ENCODE results near the gene CENPA.
"Not testable (repeated sequence)": the region's sequence is repeated elsewhere in the genome, so short reads cannot be mapped to it uniquely, and the experiment has no call there.

The CENPA gene

DNA sequence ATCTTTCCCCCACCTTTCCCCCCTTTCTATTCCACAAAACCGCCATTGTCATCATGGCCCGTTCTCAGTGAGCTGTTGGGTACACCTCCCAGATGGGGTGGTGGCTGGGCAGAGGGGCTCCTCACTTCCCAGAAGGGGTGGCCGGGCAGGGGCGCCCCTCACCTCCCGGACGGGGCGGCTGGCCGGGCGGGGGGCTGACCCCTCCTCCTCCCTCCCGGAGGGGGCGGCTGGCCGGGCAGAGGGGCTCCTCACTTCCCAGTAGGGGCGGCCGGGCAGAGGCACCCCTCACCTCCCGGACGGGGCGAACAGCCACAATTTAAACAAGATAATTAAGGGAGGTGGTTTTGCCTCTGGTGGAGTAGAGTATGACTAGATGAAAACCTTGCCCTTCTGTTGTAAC lies 9.3 kb downstream of the CENPA start:
- DNase-seq = not testable (repeated sequence)

DNA sequence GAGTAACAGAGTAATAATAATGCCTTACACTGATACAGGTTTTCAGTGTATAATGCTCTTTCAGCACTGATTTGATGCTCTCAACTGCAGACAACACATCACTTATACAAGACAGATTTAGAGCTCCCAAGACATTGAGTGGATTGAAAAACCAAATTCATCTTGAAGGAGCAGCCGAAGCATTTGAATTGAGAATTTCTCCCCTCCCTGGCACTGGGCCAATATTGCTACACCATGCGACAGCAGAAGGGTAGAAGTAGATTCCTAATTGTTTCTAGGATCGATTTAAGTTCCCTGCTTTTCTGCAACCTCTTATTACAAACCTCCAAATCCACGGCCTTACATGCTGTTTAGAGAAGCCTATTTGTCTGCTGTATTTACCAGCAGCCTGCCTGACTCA lies 15.5 kb downstream of the CENPA start:
- DNase-seq = no peak

GRCh38 chr2:26801796-26802195 lies 15.9 kb downstream of the CENPA start:
- no peak for DNase-seq

DNA sequence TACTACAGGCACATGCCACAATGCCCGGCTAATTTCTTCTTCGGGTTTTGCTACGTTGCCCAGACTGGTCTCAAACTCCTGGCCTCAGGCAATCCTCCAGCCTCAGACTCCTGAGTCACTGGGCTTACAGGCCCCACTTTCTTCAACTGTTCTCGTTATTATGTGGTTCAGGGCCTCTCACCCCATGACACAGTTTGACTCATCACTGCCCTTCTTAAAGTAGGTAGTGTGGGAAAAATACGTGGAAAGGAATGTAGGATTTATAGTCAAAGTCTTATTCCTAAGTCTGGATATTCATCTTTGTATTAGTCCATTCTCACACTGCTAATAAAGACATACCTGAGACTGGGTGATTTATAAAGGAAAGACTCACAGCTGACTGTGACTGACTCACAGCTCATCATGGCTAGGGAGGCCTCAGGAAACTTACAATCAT lies 19.4 kb downstream of the CENPA start:
- no peak for DNase-seq

DNA sequence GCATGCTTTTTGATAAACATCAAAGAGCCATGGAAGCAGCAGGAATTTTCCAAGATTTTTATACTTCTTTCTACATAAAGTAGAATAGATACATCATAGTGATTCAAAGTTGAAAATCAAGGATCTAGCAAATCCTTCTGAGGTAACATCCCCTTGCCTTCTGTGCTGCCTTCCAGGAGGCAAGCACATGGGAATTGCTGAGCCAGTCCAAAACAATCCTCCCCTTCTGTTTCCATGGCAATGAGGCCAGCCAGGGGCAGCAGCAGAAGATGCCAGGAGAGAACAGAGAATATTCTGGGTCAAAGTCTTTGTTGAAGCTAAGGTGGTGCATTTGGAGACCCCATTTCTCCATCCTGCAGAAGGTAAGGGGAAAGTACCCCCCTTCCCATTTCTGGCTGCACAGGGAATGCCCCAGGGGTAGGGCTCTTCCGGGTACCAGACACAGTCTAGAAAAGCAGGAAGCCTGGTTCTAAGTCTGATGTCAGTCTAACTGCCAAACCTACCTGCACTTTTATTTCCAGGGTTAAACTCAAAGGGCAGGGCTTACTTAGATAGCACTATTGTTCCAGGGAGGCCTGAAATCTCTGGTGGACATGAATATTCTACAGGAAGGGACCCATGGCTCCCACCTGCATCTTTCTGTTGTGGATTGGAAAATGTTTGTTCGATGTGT lies 22.1 kb downstream of the CENPA start:
- peak; percentile 65 for DNase-seq

DNA sequence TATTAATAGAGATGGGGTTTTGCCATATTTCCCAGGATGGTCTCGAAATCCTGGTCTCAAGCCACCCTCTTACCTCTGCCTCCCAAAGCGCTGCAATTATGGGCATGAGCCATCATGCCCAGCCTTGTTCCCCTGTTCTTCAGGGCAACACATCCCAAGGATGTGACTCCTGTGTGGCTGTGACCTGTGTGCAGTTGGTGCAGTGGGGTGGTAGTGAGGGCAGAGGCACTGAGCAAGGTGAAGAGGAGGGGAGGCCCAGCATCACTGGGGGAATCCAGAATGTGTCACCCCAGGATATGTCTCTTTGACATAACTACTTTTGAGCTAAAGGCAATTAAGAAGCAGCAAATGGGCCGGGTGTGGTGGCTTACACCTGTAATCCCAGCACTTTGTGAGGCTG lies 23.4 kb downstream of the CENPA start:
- no peak for DNase-seq

DNA sequence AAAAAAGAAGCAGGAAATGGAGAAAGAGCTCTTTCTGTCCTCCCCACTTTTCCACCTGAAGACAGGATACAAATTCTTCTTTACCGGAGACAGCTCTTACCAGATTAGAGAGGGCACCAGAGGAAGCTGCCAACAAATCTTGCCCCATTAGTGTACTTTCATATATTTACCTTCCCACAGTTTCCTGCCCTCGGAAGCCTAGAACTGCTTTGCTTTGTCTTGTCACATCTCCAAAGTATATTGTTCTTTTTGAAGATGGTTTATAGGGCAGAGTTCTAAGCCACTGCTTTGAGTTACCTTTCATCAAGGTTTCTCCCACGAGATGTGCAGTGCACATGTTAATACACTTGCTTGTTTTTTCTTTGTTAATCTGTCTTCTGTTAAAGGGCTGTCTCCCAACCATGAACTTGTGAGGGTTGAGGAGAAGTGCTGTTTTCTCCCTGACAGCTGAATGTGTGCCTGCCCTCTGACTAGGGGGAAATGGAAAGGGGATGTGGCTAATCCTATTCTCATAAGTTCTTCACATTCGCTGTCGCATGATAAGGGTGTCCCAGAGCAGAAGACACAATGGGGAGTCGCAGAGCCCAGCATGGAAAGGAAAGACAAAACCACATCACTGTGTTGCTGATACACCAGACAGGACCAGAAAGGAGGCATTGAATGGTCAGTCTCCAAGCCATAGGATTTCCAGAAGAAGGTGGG lies 24.2 kb downstream of the CENPA start:
- no peak for DNase-seq

DNA sequence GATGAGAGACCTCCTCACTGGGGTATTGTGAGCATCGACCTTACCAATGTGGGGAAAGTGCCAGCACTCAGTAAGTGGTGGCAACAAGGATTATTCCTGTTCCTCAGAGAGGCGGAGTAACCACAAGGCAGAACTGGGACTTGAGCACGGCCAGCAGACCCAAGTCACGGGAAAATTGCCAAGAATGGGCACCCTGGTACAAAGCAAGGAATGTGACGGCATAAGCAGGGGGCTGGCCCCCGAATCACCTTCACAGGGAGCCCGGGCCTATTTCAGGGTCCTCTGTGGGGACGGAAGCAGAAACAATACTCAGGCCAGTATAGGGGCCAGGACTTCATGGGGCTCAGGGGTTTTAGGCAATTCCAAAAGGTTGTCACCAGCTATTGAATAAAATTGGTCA lies 25.4 kb downstream of the CENPA start:
- DNase-seq = no peak

GRCh38 chr2:26811791-26812694 lies 26.2 kb downstream of the CENPA start:
- no peak for DNase-seq

DNA sequence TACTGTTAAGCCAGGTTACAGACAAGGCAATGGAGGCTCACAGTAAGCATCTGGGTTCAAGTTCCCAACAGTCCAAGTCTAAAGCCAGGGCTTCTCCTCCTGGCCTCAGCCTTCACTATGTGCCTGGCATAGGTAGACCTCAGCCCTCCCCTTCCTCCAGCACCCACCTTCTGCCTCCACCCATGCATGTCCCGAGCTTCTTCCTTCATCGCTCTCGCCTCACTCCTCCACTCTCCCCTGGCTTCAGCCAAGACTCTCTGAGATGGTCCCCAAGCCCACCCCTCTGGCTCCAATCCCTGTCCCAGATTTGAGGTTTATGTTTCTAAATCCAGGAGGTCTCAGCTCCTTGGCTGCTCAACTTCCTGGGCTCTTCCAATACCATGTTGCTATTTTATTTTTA lies 26.9 kb downstream of the CENPA start:
- DNase-seq = no peak

GRCh38 chr2:26814072-26814765 lies 28.4 kb downstream of the CENPA start:
- not testable (repeated sequence) for DNase-seq

DNA sequence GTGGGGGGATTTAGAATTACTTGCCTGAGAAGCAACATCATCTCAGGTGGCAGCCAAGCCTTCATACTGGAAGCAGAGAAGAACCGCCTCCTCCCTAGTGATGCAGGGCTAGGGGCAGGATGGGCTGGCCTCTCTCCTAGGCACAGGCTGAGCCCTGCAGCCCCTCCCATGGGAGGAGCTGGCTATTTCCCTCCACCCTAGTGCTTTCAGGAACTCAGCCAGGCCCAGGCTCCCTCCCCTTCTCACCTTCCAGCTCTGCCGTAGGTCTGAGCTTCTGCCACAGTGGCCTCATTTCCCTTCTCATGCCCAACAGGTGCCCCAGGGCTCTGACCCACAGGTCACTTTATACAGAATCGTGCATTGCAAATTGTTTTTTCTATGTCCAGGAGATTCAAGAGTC lies 31.0 kb downstream of the CENPA start:
- DNase-seq = no peak

DNA sequence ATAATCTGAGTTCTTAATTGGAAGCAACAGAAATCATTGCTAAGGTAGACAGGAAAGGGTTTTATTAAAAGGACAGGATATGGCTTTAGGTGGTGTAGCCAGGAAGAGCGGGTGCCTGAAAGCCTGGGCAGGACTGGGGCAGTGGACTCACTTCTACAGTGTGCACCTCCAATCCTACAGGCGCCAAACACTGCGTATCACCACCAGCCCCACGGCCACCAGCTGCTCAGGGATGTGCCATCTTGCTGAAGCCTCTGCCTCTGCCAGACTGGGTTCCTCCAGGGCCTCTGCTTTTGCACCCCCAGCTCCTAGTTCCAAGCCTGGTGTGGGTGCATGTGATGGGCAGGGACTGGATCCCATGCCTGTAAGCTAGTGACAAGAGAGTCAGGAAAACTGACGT lies 32.4 kb downstream of the CENPA start:
- no peak for DNase-seq

DNA sequence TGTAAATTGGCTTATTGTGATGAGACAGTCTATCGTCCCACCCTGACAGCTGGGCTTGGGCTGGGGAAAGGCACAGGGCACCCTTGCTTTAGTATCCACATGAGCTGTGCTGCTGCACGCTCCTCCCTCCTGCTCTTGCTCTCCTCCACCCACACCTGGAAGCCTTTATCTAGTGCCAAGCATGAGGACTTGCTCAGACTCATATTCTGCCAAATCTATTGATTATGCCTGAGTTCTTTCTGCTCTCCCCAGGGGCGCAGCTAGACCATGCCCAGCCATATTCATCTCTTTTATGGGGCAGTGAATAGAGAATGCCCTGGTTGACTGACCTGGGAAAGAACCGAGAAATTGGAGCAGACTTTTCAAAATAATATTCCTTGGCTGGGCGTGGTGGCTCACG lies 33.1 kb downstream of the CENPA start:
- DNase-seq = no peak

DNA sequence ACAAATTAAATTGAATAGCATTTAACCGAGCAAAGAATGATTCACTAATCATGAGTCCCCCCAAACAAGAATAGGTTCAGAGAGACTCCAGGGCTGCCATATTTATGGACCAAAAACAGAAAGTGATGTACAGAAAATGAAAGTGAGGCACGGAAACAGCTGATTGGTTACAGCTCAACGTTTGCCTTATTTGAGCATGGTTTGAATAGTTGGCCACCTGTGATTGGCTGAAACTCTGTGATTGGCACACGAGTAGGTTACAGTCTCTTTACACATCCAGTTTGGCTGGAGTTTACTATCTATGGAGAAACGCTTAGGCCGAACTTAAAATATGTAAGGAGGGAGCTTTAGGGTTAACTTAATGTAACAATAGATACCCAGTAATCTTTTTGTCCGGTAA lies 35.1 kb downstream of the CENPA start:
- DNase-seq = no peak

DNA sequence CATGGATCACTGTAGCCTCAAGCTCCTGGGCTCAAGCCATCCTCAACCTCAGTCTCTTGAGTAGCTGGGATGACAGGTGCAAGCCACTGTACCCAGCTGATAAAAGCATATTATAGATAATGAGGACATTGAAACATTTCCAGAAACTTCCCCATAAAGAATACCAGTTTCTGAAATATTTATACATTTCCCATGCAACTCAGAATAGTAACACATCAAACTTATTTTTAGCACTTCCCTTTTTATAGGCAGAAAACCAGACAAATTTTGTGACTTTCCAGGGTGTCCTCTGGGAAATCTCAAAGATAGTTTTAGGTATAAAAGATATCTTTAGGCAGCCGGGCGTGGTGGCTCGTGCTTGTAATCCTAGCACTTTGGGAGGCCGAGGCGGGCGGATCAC lies 37.0 kb downstream of the CENPA start:
- no peak for DNase-seq

DNA sequence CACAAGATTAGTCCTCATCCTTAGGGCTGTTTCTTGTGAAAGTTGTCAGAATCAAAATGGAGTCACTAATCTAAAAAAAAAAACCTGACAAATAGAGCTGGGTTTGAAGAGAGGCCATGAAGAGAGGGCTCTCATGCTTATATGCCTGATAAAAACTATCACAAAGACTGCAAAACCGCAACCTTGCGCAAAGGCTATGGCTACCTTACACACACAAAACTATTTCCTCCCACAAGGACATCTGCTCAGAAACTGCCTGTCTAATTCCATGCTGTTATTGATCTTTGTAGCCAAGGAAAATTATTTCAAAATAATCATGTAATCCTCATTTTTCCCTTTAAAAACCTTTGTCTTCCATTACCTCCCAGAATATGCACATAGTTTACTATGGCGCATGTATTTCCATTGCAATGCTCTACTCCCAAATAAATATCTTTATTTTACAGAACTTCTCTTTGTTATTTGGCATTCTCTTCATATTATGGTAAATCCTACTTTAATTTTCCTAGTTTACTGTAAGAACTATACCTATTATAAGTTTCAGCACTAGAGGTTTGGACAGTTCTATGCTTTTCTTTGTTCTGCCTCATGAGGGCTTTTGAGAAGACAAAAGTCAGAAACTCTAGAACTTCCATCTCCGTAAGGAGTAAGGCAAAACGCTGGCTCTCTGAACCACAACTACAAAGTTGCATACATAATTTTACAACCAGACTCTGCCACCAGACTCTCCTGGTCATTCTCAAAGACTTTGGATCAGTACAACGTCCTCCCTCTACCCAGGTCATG lies 52.5 kb downstream of the CENPA start:
- DNase-seq = no peak

DNA sequence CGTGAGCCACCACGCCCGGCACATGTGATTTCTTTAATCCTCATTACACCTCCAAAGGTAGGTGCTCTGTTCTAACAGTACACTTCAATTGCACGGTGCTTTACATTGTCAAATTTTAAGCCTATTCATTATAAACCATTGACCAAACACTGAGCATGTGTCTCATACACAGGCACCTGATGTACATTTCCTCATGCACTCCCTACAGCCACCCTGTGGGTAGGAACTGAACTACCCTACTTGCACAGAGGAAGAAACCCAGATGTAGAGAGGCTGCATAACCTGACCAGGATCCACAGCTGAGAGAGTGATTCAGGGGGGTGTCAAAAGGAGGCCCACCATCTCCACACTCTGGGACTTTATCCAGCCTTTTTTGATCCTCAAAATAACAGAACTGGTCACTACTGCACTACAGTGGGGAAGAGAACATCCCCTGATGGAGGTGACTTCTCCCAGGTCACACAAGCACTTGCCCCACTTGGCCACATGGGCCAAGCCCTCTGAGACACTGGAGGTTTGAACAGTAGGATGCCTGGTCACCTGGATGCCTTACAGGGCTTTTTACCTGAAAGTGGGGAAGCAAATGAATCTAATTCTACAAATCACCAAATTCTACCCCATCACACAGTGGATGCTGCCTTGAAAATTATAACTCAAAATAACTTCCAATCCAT lies 55.2 kb downstream of the CENPA start:
- DNase-seq = no peak

GRCh38 chr2:26843041-26843440 lies 57.2 kb downstream of the CENPA start:
- DNase-seq = no peak
